Measurements from ENCODE around the gene DFFA. TPM values are rescaled to one million over a fixed set of nuclear protein-coding genes. Genes with fewer than 3 reads are reported as not detected.

DFFA gene
- total and polyA plus RNA-seq, 8 donors: 37.6 to 45.6 (median 42.3) TPM

- peaks cover 0 to 9% of the 10 kb centered on the region in 2 donors for H3K27me3 ChIP-seq
- intact Hi-C loops (cut with DNase I): no loop called here
- peaks cover 0 to 2% of the 10 kb centered on the region in 2 donors for H3K9me3 ChIP-seq
- ATAC-seq (no peak), DNase-seq (peak in 1 of 4 donors; percentile 13)
- H3K36me3 ChIP-seq: no peaks in the 10 kb centered on the region
- H3K4me1 ChIP-seq: peaks cover 0 to 6% of the 10 kb centered on the region in 2 donors
- no peak overlapping the region for H3K4me3 ChIP-seq
- no peak overlapping the region for H3K27ac ChIP-seq
- TF ChIP-seq, protein P1, sequence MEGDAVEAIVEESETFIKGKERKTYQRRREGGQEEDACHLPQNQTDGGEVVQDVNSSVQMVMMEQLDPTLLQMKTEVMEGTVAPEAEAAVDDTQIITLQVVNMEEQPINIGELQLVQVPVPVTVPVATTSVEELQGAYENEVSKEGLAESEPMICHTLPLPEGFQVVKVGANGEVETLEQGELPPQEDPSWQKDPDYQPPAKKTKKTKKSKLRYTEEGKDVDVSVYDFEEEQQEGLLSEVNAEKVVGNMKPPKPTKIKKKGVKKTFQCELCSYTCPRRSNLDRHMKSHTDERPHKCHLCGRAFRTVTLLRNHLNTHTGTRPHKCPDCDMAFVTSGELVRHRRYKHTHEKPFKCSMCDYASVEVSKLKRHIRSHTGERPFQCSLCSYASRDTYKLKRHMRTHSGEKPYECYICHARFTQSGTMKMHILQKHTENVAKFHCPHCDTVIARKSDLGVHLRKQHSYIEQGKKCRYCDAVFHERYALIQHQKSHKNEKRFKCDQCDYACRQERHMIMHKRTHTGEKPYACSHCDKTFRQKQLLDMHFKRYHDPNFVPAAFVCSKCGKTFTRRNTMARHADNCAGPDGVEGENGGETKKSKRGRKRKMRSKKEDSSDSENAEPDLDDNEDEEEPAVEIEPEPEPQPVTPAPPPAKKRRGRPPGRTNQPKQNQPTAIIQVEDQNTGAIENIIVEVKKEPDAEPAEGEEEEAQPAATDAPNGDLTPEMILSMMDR (IDR thresholded peaks at IDR 0.05): no peak
These were observed 21.0 kb downstream of the DFFA start for GRCh38 chr1:10451287-10451686.

DNA sequence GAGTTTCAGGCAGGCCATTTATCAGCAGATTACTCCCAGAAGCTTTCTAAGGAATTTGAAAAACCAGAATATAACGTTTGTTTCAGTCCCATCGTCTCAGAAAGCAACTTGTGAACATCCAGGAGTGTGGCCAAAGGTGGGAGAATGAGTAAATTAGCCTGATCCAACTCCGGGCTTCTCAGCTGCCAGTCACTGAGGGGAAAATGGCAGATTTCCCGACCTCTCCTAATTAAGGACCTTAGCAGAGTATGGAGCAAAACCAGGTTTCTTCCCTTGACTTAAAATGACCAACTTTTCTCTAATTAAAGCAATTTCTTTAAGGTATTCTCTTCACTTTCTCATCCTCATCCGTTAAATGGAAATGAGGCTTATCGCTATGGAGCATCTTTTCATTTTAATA, 21.5 kb downstream of the DFFA start:
- DNase-seq: no peak
- no peak for ATAC-seq
- H3K9me3 ChIP-seq: peaks cover 0 to 2% of the 10 kb centered on the region in 2 donors
- intact Hi-C loops (cut with DNase I): no loop called here
- no peak overlapping the region for H3K4me3 ChIP-seq
- H3K27ac ChIP-seq: no peak overlapping the region
- no peaks in the 10 kb centered on the region for H3K36me3 ChIP-seq
- H3K4me1 ChIP-seq: peaks cover 0 to 6% of the 10 kb centered on the region in 2 donors
- H3K27me3 ChIP-seq: peaks cover 0 to 9% of the 10 kb centered on the region in 2 donors
- TF ChIP-seq, protein P1 (IDR thresholded peaks at IDR 0.05): no peak

- TF ChIP-seq, protein P1 (IDR thresholded peaks at IDR 0.05): no peak
- H3K27me3 ChIP-seq: peaks cover 0 to 9% of the 10 kb centered on the region in 2 donors
- no peak overlapping the region for H3K4me3 ChIP-seq
- ATAC-seq (no peak), DNase-seq (no peak)
- H3K36me3 ChIP-seq: no peaks in the 10 kb centered on the region
- peaks cover 0 to 2% of the 10 kb centered on the region in 2 donors for H3K9me3 ChIP-seq
- intact Hi-C loops (cut with DNase I): no loop called here
- H3K4me1 ChIP-seq: peaks cover 0 to 6% of the 10 kb centered on the region in 2 donors
- no peak overlapping the region for H3K27ac ChIP-seq
These were observed 22.0 kb downstream of the DFFA start for GRCh38 chr1:10450156-10450814.

GRCh38 chr1:10449751-10450150, 22.6 kb downstream of the DFFA start, which contains the start of gene CORT:
Gene CORT (plus strand): TSS chr1:10450031. CDS start chr1:10450224, 193 bp downstream.
- no peak within 1 kb of the TSS for H3K27ac ChIP-seq
- H3K9me3 ChIP-seq: peaks cover 0 to 1% of the 10 kb centered on the region in 2 donors
- H3K4me3 ChIP-seq: no peak within 1 kb of the TSS
- ATAC-seq (no peak), DNase-seq (no peak)
- no peaks in the 10 kb centered on the region for H3K36me3 ChIP-seq
- H3K27me3 ChIP-seq: peaks cover 0 to 9% of the 10 kb centered on the region in 2 donors
- TF ChIP-seq, protein P1 (IDR thresholded peaks at IDR 0.05): no peak
- peaks cover 0 to 6% of the 10 kb centered on the region in 2 donors for H3K4me1 ChIP-seq
- intact Hi-C loops (cut with DNase I): no loop called here

DNA sequence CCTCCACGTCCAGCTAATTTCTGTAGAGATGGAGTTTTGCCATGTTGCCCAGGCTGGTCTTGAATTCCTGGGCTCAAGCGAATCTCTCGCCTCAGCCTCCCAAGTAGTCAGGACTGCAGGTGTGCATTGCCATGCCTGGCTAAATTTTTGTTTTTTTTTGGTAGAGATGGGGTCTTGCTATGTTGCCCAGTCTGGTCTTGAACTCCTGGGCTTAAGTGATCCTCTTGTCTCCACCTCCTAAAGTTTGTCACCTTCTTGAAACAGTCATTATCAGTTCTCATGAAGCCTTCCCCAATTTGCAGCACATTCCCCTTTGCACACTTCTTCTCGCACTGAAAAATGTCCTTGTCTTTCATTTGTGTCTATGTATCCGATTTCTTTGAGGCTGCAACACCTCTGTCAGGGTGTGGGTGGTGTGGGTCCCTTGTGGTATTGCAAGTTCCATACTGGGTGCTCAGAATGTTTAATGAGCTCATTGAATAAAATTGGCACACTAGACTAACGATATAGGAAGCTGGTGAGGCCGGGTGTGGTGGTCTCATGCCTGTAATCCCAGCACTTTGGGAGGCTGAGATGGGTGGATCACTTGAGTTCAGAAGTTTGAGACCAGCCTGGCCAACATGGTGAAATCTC, 25.4 kb downstream of the DFFA start:
- H3K36me3 ChIP-seq: peaks cover 0 to 3% of the 10 kb centered on the region in 2 donors
- no peak overlapping the region for H3K27ac ChIP-seq
- H3K27me3 ChIP-seq: peaks cover 0 to 9% of the 10 kb centered on the region in 2 donors
- DNase-seq (no peak), ATAC-seq (no peak)
- peaks cover 0 to 5% of the 10 kb centered on the region in 2 donors for H3K4me1 ChIP-seq
- TF ChIP-seq, protein P1 (IDR thresholded peaks at IDR 0.05): no peak
- intact Hi-C loops (cut with DNase I): no loop called here
- no peaks in the 10 kb centered on the region for H3K9me3 ChIP-seq
- no peak overlapping the region for H3K4me3 ChIP-seq
